A549 (cell line): ENCODE results near the gene MRTO4.

Experiments used
- BHLHE40 ChIP-seq: IDR thresholded peaks from 2 replicates; pipeline ENCODE4 v1.6.1; 2012; ENCODE audit warnings: low read depth, low read length, inconsistent platforms
- EP300 ChIP-seq, 2 experiments: fragments of >200 bp; sonication (Bioruptor Twin); formaldehyde crosslinking; IDR thresholded peaks; 2 replicates in 1 of 2; 3 replicates in 1 of 2; pipeline ENCODE4 v1.6.1; 2016 to 2017
- FOSB ChIP-seq: fragments of 250-450 bp; sonication (Bioruptor Pico); IDR thresholded peaks from 2 replicates; pipeline ENCODE4 v1.5.0; 2020; ENCODE audit warnings: mild to moderate bottlenecking, moderate library complexity
- HEYL ChIP-seq: fragments of 250-450 bp; sonication (Bioruptor Pico); IDR thresholded peaks from 2 replicates; pipeline ENCODE4 v1.8.0; 2021; ENCODE audit warnings: mild to moderate bottlenecking, moderate library complexity
- NR3C1 ChIP-seq: fragments of >200 bp; sonication (Bioruptor Twin); formaldehyde crosslinking; IDR thresholded peaks from 3 replicates; pipeline ENCODE4 v1.6.1; 2017
- POLR2A ChIP-seq: IDR thresholded peaks from 2 replicates; pipeline ENCODE4 v1.6.1; 2012; ENCODE audit warnings: mild to moderate bottlenecking, low read length
- RAD21 ChIP-seq, 2 experiments: fragments of >200 bp in 1 of 2; sonication (Bioruptor Twin) in 1 of 2; formaldehyde crosslinking in 1 of 2; IDR thresholded peaks in 1 of 2; conservative IDR thresholded peaks in 1 of 2; 2 replicates in 1 of 2; 3 replicates in 1 of 2; pipeline ENCODE4 v1.6.1; 2012 to 2018; ENCODE audit warnings: inconsistent platforms in 1 of 2
- TF ChIP-seq, protein P1 (sequence below): fragments of >200 bp; sonication (Bioruptor Twin); formaldehyde crosslinking; IDR thresholded peaks from 3 replicates; pipeline ENCODE4 v1.6.1; 2016
- TF ChIP-seq, protein P2 (sequence below): fragments of >200 bp; sonication (Bioruptor Twin); formaldehyde crosslinking; IDR thresholded peaks from 3 replicates; pipeline ENCODE4 v1.5.1; 2016
- TF ChIP-seq, protein P3 (sequence below): IDR thresholded peaks from 2 replicates; pipeline ENCODE4 v1.6.1; 2012; ENCODE audit warnings: low read depth, borderline replicate concordance
- TF ChIP-seq, protein P4 (sequence below): fragments of >200 bp; sonication (Bioruptor Twin); formaldehyde crosslinking; IDR thresholded peaks from 2 replicates; pipeline ENCODE4 v1.6.1; 2016
- TF ChIP-seq, protein P5 (sequence below): fragments of 200-600 bp; sonication (generic); IDR thresholded peaks from 2 replicates; pipeline ENCODE4 v1.6.1; 2016; ENCODE audit warnings: antibody characterized with exemption, mild to moderate bottlenecking, moderate library complexity

DNA sequence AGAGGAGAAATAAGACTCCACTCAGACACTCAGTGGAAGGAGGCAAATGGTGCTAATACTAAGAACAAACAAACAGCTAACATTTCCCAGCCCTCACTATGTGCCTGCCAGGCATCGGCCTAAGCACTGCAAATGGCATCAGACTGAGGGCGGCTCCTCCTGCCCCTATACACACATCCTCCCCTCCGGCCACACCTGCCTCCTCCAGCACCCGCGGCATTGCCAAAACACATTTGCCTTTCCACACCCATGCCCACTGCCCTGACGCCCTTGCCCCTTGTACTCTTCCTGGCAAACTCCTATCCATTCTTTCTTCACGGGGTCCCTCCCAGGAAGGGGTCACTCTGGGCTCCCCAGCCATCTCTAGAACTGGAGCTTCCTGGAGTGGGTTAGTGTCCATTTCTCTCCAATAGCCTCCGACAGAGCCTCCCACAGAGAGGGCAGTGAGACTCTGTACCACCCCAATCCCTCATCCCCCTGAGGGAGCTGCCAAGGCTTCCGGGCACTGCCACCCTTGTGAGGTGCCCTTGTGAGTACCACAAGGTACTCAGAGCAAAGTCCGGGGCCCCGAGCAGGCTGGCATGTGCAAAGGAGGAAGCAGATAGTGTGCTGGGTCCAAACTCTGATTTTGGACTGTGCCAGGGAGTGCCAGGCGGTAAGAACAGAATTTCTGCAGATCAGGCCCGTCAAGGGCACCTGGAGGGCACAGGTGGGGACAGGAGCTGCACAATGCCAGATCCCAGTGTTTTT, 36.0 kb downstream of the MRTO4 start:
- TF ChIP-seq, protein P1, sequence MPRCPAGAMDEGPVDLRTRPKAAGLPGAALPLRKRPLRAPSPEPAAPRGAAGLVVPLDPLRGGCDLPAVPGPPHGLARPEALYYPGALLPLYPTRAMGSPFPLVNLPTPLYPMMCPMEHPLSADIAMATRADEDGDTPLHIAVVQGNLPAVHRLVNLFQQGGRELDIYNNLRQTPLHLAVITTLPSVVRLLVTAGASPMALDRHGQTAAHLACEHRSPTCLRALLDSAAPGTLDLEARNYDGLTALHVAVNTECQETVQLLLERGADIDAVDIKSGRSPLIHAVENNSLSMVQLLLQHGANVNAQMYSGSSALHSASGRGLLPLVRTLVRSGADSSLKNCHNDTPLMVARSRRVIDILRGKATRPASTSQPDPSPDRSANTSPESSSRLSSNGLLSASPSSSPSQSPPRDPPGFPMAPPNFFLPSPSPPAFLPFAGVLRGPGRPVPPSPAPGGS: no peak
- TF ChIP-seq, protein P2, sequence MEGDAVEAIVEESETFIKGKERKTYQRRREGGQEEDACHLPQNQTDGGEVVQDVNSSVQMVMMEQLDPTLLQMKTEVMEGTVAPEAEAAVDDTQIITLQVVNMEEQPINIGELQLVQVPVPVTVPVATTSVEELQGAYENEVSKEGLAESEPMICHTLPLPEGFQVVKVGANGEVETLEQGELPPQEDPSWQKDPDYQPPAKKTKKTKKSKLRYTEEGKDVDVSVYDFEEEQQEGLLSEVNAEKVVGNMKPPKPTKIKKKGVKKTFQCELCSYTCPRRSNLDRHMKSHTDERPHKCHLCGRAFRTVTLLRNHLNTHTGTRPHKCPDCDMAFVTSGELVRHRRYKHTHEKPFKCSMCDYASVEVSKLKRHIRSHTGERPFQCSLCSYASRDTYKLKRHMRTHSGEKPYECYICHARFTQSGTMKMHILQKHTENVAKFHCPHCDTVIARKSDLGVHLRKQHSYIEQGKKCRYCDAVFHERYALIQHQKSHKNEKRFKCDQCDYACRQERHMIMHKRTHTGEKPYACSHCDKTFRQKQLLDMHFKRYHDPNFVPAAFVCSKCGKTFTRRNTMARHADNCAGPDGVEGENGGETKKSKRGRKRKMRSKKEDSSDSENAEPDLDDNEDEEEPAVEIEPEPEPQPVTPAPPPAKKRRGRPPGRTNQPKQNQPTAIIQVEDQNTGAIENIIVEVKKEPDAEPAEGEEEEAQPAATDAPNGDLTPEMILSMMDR: no peak
- TF ChIP-seq, protein P3, sequence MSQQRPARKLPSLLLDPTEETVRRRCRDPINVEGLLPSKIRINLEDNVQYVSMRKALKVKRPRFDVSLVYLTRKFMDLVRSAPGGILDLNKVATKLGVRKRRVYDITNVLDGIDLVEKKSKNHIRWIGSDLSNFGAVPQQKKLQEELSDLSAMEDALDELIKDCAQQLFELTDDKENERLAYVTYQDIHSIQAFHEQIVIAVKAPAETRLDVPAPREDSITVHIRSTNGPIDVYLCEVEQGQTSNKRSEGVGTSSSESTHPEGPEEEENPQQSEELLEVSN: no peak
- no peak for TF ChIP-seq HEYL
- TF ChIP-seq, protein P4, sequence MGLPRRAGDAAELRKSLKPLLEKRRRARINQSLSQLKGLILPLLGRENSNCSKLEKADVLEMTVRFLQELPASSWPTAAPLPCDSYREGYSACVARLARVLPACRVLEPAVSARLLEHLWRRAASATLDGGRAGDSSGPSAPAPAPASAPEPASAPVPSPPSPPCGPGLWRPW: no peak
- no peak for TF ChIP-seq FOSB (CRISPR knock-in tag)
- no peak for TF ChIP-seq EP300 (IDR thresholded peaks at IDR 0.05)
- no peak for TF ChIP-seq BHLHE40
- TF ChIP-seq RAD21 (conservative IDR thresholded peaks at IDR 0.05 in 1 of 2, IDR thresholded peaks at IDR 0.05 in 1 of 2): no peak
- TF ChIP-seq, protein P5, sequence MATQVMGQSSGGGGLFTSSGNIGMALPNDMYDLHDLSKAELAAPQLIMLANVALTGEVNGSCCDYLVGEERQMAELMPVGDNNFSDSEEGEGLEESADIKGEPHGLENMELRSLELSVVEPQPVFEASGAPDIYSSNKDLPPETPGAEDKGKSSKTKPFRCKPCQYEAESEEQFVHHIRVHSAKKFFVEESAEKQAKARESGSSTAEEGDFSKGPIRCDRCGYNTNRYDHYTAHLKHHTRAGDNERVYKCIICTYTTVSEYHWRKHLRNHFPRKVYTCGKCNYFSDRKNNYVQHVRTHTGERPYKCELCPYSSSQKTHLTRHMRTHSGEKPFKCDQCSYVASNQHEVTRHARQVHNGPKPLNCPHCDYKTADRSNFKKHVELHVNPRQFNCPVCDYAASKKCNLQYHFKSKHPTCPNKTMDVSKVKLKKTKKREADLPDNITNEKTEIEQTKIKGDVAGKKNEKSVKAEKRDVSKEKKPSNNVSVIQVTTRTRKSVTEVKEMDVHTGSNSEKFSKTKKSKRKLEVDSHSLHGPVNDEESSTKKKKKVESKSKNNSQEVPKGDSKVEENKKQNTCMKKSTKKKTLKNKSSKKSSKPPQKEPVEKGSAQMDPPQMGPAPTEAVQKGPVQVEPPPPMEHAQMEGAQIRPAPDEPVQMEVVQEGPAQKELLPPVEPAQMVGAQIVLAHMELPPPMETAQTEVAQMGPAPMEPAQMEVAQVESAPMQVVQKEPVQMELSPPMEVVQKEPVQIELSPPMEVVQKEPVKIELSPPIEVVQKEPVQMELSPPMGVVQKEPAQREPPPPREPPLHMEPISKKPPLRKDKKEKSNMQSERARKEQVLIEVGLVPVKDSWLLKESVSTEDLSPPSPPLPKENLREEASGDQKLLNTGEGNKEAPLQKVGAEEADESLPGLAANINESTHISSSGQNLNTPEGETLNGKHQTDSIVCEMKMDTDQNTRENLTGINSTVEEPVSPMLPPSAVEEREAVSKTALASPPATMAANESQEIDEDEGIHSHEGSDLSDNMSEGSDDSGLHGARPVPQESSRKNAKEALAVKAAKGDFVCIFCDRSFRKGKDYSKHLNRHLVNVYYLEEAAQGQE: no peak
- no peak for TF ChIP-seq POLR2A
- TF ChIP-seq NR3C1: no peak
